Muscle of arm (tissue), 12 donors: ENCODE data around the gene ACAP3. TPM values are rescaled to one million over a fixed set of nuclear protein-coding genes. Genes with fewer than 3 reads are reported as not detected.
A peak's percentile ranks its signal among the peaks of the same experiment; 100 is the strongest.

Experiments
- DNase-seq: peaks from one replicate; pipeline ENCODE4 v3.0.0-alpha.2; 2013
- polyA plus RNA-seq, 12 donors: library from polyadenylated mRNA; unstranded; fragments of 120-200 nt; gene quantifications; one replicate each; pipeline ENCODE4 v1.2.1, GENCODE V29; 2013; ENCODE audit not compliant: insufficient read length in 12 of 12

ACAP3 gene
- polyA plus RNA-seq, 12 donors: 27.5 to 88.5 (median 36.2) TPM; not detected in 1

DNA sequence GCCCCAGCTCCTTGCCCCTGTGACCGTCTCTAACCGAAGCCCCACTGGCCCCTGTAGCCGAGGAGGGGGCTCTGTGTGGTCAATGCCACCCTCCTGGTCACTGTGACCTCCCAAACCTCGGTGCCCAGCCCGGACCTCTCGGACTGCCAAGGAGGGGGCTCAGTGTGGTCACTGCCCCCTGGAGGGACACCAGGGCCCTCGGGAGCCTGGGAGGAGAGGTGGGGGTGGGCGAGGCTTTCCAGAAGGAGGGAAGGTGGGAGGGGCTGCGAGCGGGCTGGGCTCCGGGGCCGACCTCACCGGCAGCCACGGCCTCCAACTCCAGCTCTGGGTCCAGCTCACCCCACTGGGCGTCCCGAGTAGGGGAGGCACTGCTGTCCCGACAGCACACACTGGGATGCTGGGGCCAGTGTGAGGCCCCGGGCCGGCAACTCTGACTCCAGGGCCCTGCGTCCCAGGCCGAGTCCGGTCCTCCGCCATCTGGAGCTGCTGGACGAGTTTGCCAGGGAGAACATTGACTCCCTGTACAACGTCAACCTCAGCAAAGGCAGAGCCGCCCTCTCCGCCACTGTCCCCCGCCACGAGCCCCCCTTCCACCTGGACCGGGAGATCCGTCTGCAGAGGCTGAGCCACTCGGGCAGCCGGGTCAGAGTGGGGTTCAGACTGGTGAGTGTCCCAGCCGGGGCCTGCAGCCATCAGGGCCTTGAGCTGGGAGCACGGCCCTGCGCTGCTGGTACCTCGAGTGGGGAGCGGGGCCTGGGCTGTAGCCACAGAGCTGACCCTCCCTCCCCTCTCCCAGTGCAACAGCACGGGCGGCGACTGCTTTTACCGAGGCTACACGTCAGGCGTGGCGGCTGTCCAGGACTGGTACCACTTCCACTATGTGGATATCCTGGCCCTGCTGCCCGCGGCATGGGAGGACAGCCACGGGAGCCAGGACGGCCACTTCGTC is 21.1 kb downstream of the ACAP3 start:
- no peak for DNase-seq

DNA sequence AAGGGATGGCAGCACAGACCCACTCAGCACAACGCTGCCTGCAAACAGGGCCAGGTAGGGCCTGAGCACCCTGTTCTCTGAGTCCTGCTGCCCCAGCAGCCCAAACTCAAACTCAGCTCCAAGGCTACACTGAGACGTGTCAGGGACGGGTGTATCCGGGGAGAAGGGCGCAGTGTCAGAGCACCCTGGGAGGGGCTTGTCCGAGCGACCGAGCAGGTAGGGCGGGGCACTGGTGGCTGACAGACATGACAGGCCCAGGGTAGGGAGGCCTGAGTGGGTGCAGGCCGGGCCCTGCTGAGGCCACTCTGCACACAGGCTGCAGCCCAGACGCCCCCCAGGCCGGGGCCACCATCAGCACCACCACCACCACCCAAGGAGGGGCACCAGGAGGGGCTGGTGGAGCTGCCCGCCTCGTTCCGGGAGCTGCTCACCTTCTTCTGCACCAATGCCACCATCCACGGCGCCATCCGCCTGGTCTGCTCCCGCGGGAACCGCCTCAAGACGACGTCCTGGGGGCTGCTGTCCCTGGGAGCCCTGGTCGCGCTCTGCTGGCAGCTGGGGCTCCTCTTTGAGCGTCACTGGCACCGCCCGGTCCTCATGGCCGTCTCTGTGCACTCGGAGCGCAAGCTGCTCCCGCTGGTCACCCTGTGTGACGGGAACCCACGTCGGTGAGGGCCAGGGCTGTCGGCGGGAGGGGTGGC is 22.0 kb downstream of the ACAP3 start:
- no peak for DNase-seq

DNA sequence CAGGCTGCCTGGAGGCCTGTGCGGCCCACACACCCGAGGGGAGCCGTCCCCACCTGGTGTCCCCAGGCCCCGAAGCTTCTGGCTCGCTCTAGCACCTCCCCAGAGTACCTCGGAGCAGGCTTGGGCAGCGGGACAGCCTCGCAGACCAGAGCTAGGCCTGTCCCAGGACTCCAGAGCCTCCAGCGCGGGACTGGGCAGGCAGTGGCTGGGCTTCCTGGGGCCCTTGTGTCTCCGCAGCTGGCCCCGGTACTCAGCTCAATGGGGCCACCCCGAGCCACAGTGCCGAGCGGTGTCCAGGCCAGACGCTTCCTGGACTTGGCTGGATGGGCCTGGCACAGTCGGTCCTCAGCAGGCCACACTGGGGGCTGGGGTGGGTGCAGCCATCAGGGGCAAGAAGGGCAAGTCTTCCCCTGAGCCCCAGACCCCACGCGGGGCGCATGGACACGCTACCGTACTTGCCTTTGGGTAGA is 22.6 kb downstream of the ACAP3 start:
- no peak for DNase-seq

DNA sequence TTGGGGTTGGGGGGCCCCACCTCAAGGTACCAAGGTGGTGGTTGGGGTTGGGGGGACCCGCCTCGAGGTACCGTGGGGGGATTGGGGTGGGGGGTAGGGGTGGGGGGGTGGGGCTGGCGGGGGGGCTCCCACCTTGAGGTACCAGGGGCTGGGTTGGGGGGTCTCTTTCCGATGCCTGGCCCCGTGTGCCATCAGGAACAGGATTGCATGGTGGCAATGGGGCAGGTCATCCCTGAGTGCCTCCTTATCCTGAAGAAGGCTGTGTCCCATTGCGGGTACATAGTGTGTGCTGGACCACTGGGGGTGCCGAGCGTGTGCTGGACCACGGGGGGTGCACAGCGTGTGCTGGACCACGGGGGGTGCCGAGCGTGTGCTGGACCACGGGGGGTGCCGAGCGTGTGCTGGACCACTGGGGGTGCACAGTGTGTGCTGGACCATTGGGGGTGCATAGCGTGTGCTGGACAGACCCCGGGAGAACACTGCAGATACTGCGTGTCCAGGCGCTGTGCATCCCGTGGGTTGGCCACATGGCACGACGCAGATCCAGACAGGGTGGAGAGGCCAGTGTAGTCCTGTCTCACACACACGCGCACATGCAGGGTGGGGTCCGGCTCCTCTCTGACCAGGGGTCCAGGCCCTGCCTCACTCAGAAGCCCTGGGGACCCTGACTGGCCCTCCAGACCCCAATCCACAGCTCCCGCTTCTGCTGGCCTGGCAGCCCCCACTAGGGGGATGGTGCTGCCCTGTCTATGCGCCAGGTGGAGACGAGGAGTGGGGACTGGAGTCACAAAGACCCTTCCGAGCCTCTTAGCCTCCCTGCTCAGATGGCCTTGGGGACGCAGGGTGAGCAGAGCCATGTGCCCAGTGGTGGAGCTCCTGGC is 23.3 kb downstream of the ACAP3 start:
- DNase-seq: no peak

DNA sequence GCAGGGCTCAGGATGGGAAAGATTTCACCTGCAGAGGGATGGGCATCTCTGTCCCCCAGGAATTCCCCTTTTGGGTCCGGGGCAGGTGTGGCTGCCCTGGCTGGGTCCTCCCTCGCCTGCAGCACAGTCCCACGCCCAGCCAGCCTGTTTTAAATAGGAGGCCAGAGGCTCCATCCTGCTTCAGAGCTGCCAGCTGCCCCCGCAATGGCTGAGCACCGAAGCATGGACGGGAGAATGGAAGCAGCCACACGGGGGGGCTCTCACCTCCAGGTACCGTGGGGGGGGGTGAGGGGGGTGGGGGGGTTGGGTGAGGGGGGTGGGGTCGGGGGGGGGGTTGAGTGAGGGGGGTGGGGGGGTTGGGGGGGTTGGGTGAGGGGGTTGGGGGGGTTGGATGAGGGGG is 23.9 kb downstream of the ACAP3 start:
- DNase-seq: no peak

DNA sequence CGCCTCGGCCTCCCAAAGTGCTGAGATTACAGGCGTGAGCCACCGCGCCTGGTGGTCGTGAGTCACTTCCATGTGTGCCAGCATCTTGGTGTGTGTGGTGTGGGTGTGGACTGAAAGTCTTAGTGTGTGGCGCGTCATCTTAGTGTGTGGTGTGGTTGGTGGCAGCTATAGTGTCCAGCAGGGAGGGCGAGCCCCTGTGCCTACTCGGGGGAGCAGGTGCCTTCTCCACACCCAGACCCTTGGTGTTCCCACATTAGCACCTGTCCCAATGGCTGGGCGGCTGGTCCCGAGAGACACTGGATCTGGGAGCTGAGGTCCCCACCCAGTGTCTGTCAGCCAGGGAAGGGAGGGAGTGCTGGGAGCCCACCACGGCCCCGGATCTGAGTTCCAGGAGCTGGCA is 24.7 kb downstream of the ACAP3 start:
- DNase-seq: no peak

DNA sequence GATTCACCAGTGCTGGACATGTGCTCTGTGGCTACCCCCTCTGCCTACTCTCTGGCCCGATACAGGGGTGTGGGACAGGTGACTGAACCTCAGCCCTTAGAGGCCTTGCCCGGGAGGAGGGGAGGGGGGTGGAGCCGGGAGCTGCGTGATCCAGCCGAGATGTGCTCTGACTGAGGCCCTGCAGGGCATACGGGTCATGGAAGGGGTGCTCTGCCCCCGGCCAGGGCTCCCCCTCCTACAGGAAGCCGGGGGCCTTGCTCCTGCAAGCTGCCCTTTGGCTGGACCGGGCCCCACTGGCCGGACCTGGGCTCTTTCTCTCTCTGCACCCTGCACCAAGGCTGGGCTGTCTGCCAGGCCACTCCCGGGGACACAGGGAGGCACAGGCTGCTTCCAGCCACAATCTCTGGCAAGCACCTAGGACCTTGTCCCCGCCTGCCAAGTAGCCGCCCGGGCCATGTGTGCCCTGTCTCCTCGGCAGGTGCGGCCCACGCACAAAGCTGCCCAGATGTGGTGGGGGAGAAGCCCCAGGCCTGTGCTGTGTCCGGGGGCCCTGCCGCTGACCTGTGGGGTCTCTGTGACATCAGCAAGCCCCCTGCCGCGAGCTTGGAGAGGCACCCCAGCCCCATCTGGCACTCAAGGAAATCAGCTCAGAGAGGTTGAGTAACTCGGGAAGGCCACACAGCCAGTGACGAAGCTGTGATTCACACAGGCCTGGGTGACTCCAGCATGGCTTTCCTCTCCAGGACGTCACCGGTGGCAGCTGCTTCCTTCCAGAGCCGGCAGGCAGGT is 26.0 kb downstream of the ACAP3 start:
- no peak for DNase-seq

DNA sequence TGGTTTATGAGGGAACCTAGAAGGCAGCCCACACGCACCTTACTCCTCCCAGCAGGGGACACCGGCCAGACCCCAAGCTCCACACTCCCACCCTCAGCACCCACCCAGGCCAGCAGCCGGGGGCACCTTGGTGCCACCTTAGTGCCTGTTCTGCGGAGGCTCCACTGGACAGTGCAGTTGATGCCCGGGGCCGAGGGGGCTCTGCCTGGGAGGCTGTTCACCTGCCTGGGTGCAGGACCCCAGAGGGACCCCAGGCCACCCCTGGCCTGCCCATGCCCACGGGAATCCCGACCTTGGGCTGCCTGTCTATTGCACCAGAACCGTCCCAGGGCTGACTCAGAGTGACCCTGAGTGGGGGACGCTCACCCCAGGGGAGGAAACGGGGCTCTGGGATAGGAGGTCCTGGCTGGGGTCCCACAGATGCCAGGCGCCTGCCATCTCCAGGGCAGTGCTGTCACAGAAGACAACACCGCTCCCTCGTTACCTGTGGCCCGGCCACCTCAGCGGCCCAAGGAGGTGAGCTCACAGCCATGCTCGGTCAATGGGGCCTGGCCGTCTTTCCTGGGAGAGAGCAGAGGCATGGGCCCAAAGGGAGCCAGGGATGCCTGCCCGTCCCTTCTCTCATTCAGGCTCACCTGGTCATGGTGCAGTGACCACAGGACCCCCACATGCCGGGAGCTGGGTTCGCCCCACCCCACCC is 26.8 kb downstream of the ACAP3 start:
- DNase-seq: no peak

DNA sequence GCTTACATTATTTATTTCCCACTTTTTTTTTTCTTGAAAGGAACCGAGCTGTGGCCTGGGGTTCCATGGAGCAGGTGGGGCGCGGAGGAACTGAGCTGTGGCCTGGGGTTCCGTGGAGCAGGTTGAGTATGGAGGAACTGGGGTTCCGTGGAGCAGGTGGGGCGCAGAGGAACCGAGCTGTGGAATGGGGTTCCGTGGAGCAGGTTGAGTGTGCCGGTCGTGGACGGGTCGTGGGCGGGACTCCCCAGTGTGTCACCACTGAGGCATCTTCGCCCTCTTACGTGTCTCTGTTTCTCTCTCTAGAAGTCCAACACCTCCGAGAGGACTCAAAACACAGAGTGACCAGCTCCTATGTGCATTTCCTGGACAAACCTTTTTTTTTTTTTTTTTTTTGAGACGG is 28.7 kb downstream of the ACAP3 start:
- DNase-seq: no peak

DNA sequence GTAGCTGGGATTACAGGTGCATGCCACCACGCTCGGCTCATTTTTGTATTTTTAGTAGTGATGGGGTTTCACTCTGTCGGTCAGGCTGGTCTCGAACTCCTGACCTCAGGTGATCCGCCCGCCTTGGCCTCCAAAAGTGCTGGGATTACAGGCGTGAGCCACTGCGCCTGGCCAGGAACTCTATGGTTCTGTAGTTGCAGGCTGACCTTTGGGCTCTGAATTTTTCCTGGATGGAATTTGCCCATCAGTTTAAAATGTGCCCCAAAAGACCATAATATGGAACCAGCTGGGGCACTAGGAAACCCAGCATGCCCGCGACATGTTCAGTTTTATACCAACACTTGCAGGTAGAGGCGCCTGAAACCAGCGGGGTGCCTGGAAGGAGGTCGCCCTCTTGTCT is 29.1 kb downstream of the ACAP3 start:
- DNase-seq: no peak

DNA sequence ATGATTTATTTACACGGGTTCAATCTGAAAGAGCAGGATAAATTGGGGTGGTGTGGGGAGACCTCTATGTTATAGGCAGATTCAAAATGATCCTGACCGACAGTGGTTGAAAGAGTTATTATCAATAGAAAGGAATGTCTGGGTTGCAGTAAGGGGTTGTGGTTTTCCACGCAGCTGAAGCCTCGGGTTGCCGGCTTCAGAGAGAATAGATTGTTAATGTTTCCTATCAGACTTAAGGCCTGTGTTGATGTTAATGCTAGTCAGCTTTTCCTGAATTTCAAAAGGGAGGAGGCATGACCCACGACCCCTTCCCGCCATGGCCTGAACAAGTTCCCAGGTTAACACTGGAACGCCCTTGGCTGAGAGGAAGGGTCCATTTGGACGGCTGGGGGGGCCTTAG is 31.9 kb downstream of the ACAP3 start:
- DNase-seq: no peak

DNA sequence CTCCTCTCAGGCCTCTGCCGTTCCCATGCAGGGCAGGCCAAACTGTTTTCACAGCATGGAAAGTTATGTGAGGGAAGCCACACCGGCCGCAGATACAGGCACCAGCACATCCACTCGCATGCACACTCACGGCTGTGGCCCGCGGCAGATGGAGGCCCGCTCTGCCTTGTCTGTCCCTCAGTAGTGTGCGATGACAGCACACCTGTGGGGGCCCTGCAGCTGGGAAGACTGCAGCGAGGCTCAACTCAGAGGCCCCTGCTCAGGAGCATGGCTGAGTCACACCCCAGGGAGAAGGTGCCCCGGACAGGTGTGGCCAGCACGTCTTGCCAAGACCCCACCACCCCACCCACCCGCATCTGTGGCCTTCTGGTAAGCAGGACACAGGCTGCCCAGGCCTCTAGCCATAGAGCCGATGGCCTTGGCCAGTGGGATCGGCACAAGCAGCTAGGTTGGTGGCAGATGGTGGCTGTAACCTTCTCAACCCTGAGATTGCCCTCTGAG is 32.7 kb downstream of the ACAP3 start:
- DNase-seq: no peak

DNA sequence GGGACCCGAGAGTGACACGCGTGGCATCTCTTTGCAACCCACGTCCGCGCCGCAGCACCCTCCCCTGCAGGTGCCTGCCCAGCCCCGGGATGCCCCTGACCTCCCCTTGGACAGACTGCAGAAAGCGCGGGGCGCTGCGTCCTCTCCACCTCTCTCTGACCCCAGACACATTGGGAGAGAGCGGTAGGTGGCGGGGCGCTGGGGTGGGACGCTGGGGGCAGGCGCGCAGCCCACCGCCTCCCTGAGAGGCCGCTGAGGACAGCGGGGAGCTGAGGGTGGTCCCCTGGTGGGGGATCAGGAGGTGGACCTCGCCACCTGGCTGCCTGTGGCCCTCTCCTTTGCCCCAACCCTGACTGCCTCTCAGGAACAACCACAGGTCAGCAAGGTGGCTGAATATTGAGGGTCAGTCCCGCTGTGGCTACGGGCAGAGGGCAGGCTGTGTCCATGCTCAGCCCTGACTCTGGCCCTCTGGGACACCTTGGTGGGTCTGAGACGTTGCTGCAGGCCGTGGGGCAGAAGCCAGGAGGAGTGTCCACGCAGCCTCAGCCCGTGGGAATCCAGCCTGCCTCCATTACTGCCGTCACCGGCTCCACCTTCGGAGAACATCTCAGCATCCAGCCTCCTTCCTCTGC is 33.3 kb downstream of the ACAP3 start:
- no peak for DNase-seq

DNA sequence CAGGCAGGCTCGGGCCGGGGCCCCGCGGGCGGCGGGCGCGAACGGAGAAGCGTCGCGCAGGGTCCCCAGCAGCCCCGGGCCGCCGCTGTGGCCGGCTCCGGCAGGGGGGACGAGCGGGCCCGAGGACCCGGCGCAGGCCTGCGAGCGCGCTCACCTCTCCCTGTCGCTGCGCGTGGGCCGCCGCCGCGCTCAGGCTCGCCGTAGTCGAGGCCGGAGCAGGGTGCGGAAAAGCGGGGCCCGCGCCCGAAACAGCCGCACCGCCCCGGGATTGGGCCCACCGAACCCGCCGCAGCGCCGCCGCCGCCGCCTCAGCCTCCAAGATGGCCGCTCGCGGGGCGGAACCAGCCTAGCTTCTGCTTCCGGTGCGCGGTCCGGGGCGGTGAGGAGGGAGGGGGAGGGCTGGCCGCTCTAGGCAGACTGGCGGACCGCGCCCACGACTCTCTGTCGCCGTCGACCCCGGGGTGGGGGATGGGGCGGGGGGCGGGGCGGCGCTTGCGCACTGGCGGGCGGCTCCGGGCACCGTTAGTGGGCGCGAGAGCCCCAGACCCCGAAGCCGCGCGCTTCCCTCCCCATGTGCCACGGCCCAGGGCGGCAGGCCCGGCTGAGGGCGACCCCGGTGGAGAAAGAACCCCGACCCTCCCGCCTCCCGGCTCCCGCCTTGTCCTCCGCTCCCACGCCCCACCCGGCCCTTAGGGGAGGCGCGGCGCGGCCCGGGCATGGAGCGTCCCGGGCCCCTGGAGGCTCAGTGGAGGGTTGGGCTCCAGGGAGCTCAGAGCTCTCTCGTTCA is 34.0 kb downstream of the ACAP3 start, which contains the start of gene UBE2J2:
Gene UBE2J2 (minus strand): TSS at position 343 of the 787 bp plus-strand sequence. CDS start 5,862 bp downstream, outside the sequence.
- DNase-seq: peak; percentile 90

DNA sequence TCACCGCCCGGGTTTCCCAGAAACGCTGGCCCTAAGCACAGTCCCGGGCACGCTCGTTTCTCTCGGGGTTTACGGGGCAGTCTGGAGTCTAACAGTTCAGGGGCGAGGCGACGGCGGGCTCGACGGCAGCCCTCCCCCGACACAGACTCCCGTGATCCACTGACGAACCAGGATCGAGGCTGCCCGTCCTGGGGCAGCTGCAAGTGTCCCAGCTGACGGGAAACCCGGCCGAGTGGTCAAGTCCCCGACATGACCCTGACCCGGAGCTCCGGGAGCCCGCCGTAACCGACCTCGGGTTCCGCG is 34.6 kb downstream of the ACAP3 start:
- DNase-seq: no peak

DNA sequence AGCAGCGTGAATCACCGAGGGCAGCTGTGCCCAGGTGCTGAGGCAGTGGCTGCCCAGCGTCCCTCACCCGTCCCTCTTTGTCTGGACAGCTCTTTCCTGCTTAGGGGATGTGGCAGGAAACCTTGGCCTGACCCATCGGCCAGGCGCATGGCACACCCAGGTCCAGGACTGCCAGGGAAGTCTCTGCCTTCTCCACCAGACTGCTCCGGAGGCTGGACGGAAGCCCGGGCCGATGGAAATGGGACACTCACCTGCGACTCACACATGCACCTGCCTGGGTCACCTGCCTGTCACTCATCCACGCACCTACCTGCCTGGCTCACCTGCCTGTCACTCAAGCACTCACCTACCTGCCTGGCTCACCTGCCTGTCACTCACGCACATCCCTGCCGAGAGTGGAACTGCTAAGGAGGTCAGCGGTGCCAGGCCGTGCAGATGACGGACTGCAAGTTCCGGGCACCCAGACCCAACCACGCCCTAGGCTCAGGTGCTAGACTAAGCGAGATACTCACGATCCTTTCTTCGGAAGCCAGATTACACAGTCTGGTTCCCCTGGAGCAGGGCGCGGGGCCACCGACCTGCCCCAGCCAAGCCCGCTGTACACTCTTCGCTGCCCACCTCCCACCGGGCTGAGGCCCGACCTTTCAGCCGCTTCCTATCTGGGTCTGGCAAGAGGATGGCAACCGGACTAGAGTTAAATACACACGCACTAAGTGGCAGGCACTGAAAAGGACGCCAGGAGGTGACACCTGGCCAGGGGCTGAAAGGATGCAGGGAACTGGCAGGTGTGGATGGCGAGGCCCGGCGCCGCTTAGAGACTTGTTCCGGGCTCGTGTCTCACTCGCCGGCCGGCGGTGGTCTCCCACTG is 35.2 kb downstream of the ACAP3 start:
- DNase-seq: no peak

DNA sequence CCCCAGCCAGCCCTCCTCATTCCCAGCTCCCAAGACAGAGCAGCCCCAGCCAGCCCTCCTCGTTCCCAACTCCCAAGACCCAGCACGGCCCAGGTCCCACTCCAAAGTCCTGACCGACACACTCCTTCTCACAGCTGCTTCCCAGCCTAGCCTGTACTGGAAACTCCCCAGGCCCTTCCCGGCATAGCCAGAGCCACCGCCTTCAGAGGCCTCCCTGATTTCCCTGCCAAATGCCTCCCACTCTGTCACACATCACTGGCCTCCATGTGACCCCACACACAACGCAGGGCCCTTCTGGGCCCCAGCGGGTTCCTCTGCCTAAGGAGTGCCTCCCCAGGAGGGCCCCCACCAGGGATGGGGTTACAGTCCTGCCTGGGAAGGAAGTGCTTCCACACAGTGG is 36.9 kb downstream of the ACAP3 start:
- DNase-seq: no peak

DNA sequence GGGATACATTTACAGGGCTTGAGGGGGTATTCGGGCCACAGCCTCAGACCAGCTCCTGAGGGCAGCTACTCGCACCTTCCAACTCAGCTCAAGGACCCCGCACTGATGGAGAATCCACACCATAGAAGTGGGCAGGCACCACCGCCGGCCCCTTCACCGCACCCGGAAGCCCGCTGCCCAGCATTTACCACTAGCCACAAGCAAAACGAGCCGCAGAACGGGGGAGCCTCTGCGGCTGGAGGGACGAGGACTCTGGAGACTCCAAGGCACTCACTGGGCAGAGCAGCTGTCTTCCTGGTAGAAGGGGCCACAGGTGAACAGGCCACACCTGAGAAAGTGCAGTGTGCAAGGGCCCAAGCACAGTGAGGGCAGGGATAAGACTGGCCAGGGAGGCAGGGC is 39.4 kb downstream of the ACAP3 start:
- DNase-seq: no peak
